SJSA1 (cell line): ENCODE data around the gene MRPL55. TPM values are rescaled to one million over a fixed set of nuclear protein-coding genes. Genes with fewer than 3 reads are reported as not detected.

Experiments used
- DNase-seq, 2 experiments: peaks; one replicate each; pipeline ENCODE4 v3.0.0-alpha.2; 2015 to 2020; ENCODE audit warnings: low spot score in 2 of 2, low read depth in 1 of 2
- H3K27ac ChIP-seq: fragments of 250-450 bp; sonication (Bioruptor Pico); 2 replicates; pipeline ENCODE4 v1.5.1; 2020; ENCODE audit warnings: mild to moderate bottlenecking, moderate library complexity
- H3K27me3 ChIP-seq: fragments of 250-450 bp; sonication (Bioruptor Pico); replicated peaks from 2 replicates; pipeline ENCODE4 v1.5.1; 2020; ENCODE audit warnings: mild to moderate bottlenecking, moderate library complexity
- H3K36me3 ChIP-seq: fragments of 250-450 bp; sonication (Bioruptor Pico); 2 replicates; pipeline ENCODE4 v1.5.1; 2020; ENCODE audit warnings: mild to moderate bottlenecking
- H3K4me1 ChIP-seq: fragments of 250-450 bp; sonication (Bioruptor Pico); replicated peaks from 2 replicates; pipeline ENCODE4 v1.6.1; 2021; ENCODE audit warnings: mild to moderate bottlenecking
- H3K4me3 ChIP-seq: fragments of 250-450 bp; sonication (Bioruptor Pico); 2 replicates; pipeline ENCODE4 v1.5.1; 2020; ENCODE audit warnings: mild to moderate bottlenecking
- H3K9me3 ChIP-seq: fragments of 250-450 bp; sonication (Bioruptor Pico); replicated peaks from 2 replicates; pipeline ENCODE4 v1.5.1; 2020; ENCODE audit warnings: mild to moderate bottlenecking
- total RNA-seq: library from RNA; depleted of rRNA; stranded (reverse); fragments of >200 nt; shearing (Covaris generic); gene quantifications from 2 replicates; pipeline ENCODE4 v1.2.3, GENCODE V29; 2014

Gene MRPL55
- total RNA-seq, 1 experiment from 2014 or later: 93.4 TPM

DNA sequence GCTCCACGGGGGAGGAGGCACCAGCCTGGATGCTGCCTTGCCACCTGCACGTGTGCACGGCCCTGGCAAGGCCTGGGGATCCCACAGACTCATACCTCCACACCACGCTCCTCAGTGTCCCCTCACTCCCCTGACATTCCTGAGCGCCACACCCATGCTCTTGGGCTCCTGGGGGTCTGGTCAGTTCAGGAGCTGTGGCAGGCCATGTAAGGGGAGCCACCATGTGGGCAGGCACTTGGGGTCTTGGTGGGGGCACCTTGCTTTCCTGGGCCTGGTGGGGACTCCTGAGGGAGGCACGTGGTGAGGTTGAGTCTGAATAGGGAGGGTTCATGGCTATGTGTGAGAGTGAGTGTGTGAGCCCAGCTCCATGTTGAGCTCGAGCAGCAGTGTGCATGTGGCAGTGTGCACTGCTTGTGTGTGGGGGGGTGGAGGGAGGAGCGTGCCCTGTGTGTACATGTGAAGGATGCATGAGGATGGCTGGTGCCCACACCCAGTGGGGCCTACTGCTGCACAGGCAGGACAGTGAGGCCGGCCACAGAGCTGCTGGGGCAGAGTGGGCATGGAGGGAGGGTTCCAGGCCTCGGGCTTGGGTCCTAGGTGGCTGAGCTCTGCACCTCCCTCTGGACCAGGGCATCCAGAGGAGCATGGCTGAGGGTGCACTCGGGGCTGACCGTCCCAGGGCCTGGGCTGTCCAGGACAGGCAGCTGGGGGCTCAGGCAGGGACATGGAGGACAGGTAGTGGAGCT is 42.3 kb upstream of the MRPL55 start:
- Histone ChIP-seq H3K4me1 (no peaks in the 10 kb centered on the region), H3K27ac (no peak overlapping the region), H3K9me3 (no peaks in the 10 kb centered on the region), H3K27me3 (no peaks in the 10 kb centered on the region), H3K4me3 (no peak overlapping the region), H3K36me3 (peaks cover 43% of the 10 kb centered on the region)
- DNase-seq: no peak

DNA sequence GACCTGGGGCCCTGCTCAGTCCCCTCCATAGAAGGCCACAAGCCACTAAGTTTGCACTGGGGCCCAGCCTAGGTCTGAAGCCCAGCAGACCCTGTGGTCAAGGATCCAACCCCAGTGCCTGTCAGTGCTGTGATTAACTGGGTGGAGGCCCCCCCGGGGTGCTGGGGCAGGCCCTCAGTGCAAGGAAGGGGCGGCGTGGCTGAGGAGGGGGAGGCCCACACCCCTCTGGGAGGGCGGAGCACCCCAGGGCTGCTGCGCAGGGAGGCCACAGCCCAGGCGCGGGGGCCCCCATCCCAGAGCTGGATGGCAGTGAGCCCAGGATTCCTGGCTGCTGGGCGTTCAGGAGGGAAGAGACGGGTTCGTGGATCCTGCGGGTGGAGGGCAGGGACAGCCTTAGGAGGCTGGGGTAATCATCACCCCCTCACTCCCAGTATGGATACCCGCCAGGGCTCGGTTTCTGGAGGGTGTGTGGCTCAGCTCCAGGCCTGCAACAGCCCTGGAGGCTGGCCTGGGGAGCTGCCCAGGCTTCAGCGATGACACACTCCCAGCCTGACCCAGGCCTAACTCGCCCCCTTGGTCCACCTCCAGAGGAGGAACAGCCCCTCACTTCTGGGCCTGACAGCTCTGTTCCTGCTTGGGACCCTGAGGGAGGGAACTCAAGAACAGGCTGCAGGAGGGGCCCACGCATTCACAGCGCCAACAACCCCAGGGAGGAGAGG is 41.5 kb upstream of the MRPL55 start:
- Histone ChIP-seq H3K4me3 (no peak overlapping the region), H3K27me3 (no peaks in the 10 kb centered on the region), H3K36me3 (peaks cover 50% of the 10 kb centered on the region), H3K4me1 (no peaks in the 10 kb centered on the region), H3K9me3 (no peaks in the 10 kb centered on the region), H3K27ac (no peak overlapping the region)
- no peak for DNase-seq

DNA sequence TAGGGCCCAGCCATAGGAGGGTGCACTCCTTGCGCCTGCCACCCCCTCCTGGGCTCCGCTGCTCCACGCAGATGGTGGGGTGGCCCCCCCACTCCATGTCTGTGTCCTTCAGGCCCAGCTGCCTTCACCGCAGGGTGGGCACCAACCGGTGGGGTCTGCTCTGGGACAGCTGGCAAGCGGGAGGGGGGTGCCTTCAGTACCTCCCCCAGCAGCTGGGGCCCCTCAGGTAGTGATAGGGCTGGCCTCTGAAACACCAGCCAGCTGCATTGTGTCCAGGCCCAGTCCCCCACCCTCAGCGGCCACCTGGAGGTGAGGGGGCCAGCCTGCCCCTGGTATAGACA is 41.0 kb upstream of the MRPL55 start:
- no peak for DNase-seq
- no peak overlapping the region for H3K4me3 ChIP-seq
- no peak overlapping the region for H3K27ac ChIP-seq
- peaks cover 56% of the 10 kb centered on the region for H3K36me3 ChIP-seq
- H3K9me3 ChIP-seq: no peaks in the 10 kb centered on the region
- no peaks in the 10 kb centered on the region for H3K4me1 ChIP-seq
- H3K27me3 ChIP-seq: no peaks in the 10 kb centered on the region

DNA sequence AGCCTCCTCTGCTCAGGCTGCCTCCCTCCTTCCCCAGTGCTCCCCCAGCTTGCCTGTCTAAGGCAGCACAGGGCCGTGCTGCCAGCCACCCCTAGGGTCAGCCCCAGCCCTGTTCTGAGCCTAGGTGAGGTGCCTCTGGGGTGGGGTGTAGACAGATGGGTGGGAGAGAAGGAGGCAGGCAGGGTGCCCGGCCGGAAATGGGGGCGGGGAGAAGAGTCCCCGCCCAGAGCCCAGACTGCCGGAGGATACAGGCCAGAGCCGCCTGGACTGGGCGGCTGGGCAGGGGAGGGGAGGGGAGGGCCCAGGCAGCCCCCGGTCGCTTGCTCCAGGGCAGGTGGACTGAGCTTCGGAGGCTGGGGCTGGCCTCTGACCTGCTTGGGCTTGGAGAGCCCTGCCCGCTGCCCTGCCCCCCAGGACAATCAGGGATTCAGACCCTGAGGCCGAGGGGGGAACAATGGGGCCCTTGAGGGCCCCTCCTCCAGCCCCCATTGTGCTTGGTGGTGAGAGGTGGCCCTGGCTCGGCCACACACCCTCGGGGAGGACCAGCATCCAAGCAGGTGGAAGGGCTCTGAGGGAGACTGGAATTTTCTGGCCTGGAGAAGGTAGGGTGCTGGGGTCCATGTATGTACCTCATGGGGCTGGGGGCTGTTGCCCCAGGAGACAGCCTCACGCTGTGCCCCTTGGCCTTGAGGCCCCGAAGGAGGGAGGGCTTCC is 40.5 kb upstream of the MRPL55 start, which contains the start of gene GJC2:
TSS of gene GJC2 (plus strand) at position 525 of the 714 bp plus-strand sequence. CDS start 7,829 bp downstream, outside the sequence.
- no peaks in the 10 kb centered on the region for H3K27me3 ChIP-seq
- no peak within 1 kb of the TSS for H3K4me3 ChIP-seq
- DNase-seq: no peak
- H3K27ac ChIP-seq: no peak within 1 kb of the TSS
- peaks cover 61% of the 10 kb centered on the region for H3K36me3 ChIP-seq
- no peaks in the 10 kb centered on the region for H3K9me3 ChIP-seq
- no peaks in the 10 kb centered on the region for H3K4me1 ChIP-seq

DNA sequence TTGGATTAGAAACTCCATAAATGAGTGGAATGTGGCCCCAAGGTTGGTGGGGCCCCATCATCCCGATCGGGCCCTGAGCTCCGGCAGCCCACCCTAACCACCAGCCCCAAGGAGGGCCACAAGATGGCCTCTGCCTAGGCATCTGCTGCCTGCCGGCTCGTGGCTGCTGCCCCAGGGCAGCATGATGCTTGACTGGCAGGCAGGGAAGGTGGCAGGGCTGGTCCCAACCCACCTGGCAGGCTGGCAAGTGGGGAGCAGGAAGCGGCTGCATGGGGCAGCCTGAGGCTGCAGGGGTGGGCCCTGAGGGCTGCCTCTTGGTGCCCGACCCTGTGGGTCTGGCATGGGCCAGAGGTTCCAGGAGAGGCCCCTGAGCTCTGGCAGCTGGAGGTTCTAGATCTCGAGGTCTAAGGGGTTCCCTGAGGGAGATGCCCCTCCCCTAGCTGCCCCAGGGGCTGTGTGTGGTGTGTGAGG is 39.9 kb upstream of the MRPL55 start:
- Histone ChIP-seq H3K9me3 (no peaks in the 10 kb centered on the region), H3K27me3 (no peaks in the 10 kb centered on the region), H3K27ac (no peak overlapping the region), H3K4me1 (no peaks in the 10 kb centered on the region), H3K4me3 (no peak overlapping the region), H3K36me3 (peaks cover 65% of the 10 kb centered on the region)
- no peak for DNase-seq

DNA sequence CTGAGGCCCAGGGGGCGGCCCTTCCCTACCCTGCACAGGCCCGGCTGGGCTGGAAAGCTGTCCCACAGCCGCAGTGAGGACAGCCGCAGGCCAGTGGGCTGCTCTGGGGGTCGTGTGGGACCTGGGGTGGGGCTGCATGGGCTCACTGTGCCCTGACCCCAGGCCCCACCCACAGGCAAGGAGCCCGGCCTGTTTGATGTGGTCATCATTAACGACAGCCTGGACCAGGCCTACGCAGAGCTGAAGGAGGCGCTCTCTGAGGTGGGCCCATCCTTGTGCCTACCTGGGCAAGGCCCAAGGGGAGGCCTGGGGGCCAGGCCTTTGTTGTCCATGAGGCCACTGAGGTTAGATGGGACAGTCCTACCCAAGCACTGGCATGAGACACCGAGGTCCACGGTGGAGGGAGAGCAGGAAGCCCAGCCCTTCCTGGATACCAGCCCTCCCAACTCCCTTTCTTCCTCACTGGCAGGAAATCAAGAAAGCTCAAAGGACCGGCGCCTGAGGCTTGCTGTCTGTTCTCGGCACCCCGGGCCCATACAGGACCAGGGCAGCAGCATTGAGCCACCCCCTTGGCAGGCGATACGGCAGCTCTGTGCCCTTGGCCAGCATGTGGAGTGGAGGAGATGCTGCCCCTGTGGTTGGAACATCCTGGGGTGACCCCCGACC is 39.2 kb upstream of the MRPL55 start:
- Histone ChIP-seq H3K27ac (no peak overlapping the region), H3K4me3 (no peak overlapping the region), H3K4me1 (no peaks in the 10 kb centered on the region), H3K9me3 (no peaks in the 10 kb centered on the region), H3K27me3 (no peaks in the 10 kb centered on the region), H3K36me3 (peaks cover 72% of the 10 kb centered on the region)
- peak in 1 of 2 experiments; percentile 44 for DNase-seq

DNA sequence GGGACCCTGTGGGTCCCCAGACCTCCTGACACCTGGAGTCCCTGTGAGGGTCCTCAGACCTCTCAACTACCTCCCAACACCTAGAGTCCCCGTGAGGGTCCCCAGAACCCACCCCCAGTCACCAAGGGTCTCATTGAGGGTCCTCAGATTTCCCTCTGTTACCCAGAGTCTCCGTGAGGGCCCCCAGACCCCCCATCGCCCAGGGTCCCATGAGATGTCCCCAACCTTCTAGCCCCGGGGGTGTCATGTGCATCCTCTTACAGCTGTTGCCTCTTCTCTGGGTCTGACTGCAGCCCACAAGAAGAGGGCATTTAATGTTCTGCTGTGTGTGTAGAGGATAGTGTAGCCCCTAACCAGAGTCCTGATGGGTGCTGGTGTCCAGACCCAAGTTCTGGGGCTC is 38.7 kb upstream of the MRPL55 start:
- Histone ChIP-seq H3K4me1 (no peaks in the 10 kb centered on the region), H3K9me3 (no peaks in the 10 kb centered on the region), H3K36me3 (peaks cover 73% of the 10 kb centered on the region), H3K27ac (no peak overlapping the region), H3K27me3 (no peaks in the 10 kb centered on the region), H3K4me3 (no peak overlapping the region)
- no peak for DNase-seq

DNA sequence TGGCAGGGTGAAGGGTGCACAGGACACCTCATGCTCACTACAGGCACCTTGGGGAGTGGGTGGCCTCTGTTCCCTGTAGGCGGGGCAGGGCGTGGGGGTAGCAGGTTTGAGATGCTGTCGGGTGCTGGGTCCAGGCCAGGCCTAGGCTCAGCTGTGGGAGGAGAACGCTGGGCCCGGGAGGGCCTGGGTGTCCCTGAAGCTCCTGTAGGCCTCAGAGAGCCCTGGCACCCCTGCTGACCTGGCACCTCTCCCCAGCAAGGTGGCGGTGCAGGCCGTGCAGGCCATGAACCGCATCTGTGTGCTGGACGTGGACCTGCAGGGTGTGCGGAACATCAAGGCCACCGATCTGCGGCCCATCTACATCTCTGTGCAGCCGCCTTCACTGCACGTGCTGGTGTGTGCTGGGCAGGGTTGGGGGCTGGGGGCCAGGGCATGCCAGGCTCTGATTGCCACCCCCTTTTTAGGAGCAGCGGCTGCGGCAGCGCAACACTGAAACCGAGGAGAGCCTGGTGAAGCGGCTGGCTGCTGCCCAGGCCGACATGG is 38.1 kb upstream of the MRPL55 start:
- Histone ChIP-seq H3K36me3 (peaks cover 76% of the 10 kb centered on the region), H3K27ac (no peak overlapping the region), H3K4me1 (peaks cover 3% of the 10 kb centered on the region), H3K9me3 (no peaks in the 10 kb centered on the region), H3K4me3 (no peak overlapping the region), H3K27me3 (no peaks in the 10 kb centered on the region)
- no peak for DNase-seq

DNA sequence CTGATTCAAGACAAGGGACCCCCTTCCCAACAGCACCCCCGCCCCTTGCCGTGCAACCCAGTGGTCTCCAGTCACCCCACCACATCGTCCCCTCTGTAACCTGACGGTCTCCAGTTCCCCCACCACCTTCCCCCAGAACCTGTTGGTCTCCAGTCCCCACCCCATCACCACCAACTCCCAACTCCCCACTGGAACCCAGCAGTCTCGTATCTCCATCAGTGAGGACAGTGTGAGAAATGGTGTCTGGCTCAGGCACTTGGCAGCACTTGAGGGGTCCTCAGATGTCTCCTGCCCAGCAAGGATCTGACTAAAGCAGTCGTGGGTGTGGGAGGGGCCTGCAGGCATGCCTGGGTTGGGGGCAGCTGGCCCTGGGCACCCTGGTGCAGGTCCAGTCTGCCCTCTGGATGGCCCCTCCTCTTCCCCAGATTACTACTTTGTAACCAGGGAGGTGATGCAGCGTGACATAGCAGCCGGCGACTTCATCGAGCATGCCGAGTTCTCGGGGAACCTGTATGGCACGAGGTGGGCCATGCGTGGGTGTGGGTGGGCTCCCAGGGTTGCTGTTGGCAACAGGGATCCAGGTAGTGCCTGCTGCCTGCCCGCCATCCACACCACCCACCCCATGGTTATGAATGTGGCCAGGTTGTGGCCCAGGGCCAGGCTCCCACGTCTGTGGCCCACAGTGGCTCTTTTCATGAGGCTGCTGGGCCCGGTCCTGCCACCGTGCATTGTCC is 37.5 kb upstream of the MRPL55 start:
- Histone ChIP-seq H3K27me3 (no peaks in the 10 kb centered on the region), H3K27ac (no peak overlapping the region), H3K9me3 (no peaks in the 10 kb centered on the region), H3K4me1 (peaks cover 9% of the 10 kb centered on the region), H3K4me3 (no peak overlapping the region), H3K36me3 (peaks cover 83% of the 10 kb centered on the region)
- DNase-seq: no peak

DNA sequence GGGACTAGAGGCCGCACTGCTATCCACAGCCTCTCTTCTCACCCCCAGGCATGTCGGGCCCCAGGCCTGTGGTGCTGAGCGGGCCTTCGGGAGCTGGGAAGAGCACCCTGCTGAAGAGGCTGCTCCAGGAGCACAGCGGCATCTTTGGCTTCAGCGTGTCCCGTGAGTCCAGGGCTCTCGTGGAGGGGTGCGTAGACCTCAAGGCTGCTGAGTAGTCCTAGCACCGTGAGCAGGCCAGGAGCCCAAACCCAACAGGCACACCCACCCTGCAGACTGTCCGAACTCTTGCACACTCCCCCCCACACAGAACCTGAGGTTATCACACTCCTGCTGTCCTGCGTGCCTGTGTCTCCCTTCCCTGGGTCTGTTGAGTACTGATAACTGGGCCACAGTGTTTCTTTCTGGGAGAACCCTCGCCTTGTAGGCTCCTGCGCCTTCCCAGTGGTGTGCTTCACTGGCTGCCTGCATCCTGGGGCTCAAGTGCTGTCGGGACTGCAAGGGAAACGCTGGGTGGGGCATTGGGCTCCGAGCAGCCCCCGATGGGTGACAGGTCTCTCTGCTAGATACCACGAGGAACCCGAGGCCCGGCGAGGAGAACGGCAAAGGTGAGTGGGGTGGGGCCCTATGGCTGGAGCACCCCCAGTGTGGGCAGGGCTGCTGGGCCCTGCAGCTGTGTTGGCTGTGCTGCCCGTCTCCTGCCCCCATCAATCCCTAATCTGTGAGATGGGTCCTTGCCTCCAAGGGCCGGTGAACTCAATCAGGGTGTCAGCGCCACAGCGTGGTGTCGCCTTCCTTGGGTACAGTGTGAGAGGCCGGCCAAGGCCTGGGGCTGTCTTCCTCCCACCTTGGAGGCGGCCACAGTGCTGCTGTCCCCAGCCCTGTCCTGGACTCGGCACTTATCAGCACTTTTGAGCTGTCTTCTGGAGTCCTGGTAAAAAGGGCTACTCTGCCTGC is 36.6 kb upstream of the MRPL55 start:
- Histone ChIP-seq H3K4me3 (no peak overlapping the region), H3K27ac (no peak overlapping the region), H3K27me3 (no peaks in the 10 kb centered on the region), H3K9me3 (no peaks in the 10 kb centered on the region), H3K36me3 (peaks cover 88% of the 10 kb centered on the region), H3K4me1 (peaks cover 13% of the 10 kb centered on the region)
- DNase-seq: no peak

DNA sequence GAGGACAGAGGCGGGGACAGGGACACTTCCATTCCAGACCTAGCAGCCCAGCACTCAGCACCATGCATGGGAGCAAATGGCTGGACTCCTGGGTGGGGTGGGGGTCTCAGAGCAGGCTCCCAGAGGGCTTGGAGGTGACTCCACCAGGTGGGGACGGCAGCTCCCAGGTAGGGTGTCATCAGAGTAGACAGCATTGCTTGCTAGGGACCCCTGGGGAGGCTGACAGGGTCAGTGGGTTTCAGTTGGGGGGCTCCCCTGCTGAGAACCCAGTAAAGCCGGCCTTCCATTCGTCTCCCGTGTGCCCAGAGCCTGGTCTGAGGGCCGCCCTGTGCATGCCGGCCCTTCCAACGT is 35.9 kb upstream of the MRPL55 start:
- no peak for DNase-seq
- Histone ChIP-seq H3K27ac (no peak overlapping the region), H3K27me3 (no peaks in the 10 kb centered on the region), H3K9me3 (no peaks in the 10 kb centered on the region), H3K4me1 (peaks cover 13% of the 10 kb centered on the region), H3K36me3 (peaks cover 89% of the 10 kb centered on the region), H3K4me3 (no peak overlapping the region)
